Calu3 (cell line): ENCODE results near the gene FAM209B. TPM values are rescaled to one million over a fixed set of nuclear protein-coding genes. Genes with fewer than 3 reads are reported as not detected.
"Not testable (repeated sequence)": the region's sequence is repeated elsewhere in the genome, so short reads cannot be mapped to it uniquely, and the experiment has no call there.

Experiments used
- BruUV-seq: library from RNA; stranded (reverse); fragments of 400-500 nt; replicated peaks from 2 replicates; lab custom pipeline; 2021; lab: Mats Ljungman, UMichigan
- CTCF ChIA-PET: fragments of 300-600 bp; sonication (Branson Sonifier 250); formaldehyde crosslinking; loops from one replicate; lab custom pipeline; 2022; ENCODE audit warnings: antibody characterized with exemption; lab: Charles Lee
- DNase-seq: peaks from one replicate; pipeline ENCODE4 v3.0.0; 2022
- H3K27ac Mint-ChIP-seq: one replicate; pipeline ENCODE4 v1.8.0; 2022; ENCODE audit warnings: mixed read lengths; ENCODE audit not compliant: unreplicated experiment
- H3K27me3 Mint-ChIP-seq: one replicate; pipeline ENCODE4 v1.8.0; 2022; ENCODE audit warnings: mixed read lengths; ENCODE audit not compliant: unreplicated experiment
- H3K36me3 Mint-ChIP-seq: one replicate; pipeline ENCODE4 v1.8.0; 2022; ENCODE audit warnings: mild to moderate bottlenecking, moderate library complexity, mixed read lengths; ENCODE audit not compliant: insufficient read depth, unreplicated experiment
- H3K4me1 Mint-ChIP-seq: one replicate; pipeline ENCODE4 v1.8.0; 2022; ENCODE audit warnings: mild to moderate bottlenecking, low read depth, mixed read lengths; ENCODE audit not compliant: unreplicated experiment
- H3K4me3 Mint-ChIP-seq: one replicate; pipeline ENCODE4 v1.8.0; 2022; ENCODE audit warnings: mild to moderate bottlenecking, low read depth, moderate library complexity, mixed read lengths; ENCODE audit not compliant: unreplicated experiment
- H3K9me3 Mint-ChIP-seq: one replicate; pipeline ENCODE4 v1.8.0; 2022; ENCODE audit warnings: low read depth, mixed read lengths; ENCODE audit not compliant: unreplicated experiment
- CTCF ChIP-seq: fragments of 200-600 bp; IDR thresholded peaks from one replicate; pipeline ENCODE4 v1.8.0; 2022; ENCODE audit warnings: antibody characterized with exemption; ENCODE audit not compliant: unreplicated experiment
- intact Hi-C: fragments of 100-400 bp; cut with micrococcal nuclease; formaldehyde crosslinking; loops from one replicate; pipeline ENCODE4 v1.10.0; 2022; ENCODE audit not compliant: unreplicated experiment
- total RNA-seq: library from RNA; stranded (reverse); gene quantifications from 2 replicates; pipeline ENCODE4 v1.2.3, GENCODE V29; 2022

Gene FAM209B
- total RNA-seq, 1 experiment from 2014 or later, result not detected

- Mint-ChIP-seq H3K27me3 (no peaks in the 10 kb centered on the region), H3K9me3 (no peaks in the 10 kb centered on the region), H3K4me3 (no peak overlapping the region), H3K27ac (no peak overlapping the region), H3K36me3 (no peaks in the 10 kb centered on the region), H3K4me1 (no peaks in the 10 kb centered on the region)
- no peak for DNase-seq
- no peak for TF ChIP-seq CTCF
- no TSS peak for BruUV-seq
- CTCF ChIA-PET, result no interaction called here
- intact Hi-C loops, result no loop called here
These were observed 14.9 kb upstream of the FAM209B start for GRCh38 chr20:56518126-56518525.

- no peaks in the 10 kb centered on the region for H3K27me3 Mint-ChIP-seq
- H3K27ac Mint-ChIP-seq, result no peak overlapping the region
- no peaks in the 10 kb centered on the region for H3K4me1 Mint-ChIP-seq
- BruUV-seq, result no TSS peak
- CTCF ChIA-PET, result no interaction called here
- H3K9me3 Mint-ChIP-seq, result no peaks in the 10 kb centered on the region
- no peak for DNase-seq
- TF ChIP-seq CTCF, result no peak
- H3K4me3 Mint-ChIP-seq, result no peak overlapping the region
- intact Hi-C loops, result no loop called here
- no peaks in the 10 kb centered on the region for H3K36me3 Mint-ChIP-seq
These were observed 14.2 kb upstream of the FAM209B start for GRCh38 chr20:56518721-56519398.

- no peak for TF ChIP-seq CTCF
- CTCF ChIA-PET, result interaction anchor here (0.6 kb wide), 1 partner anchor 43 kb away, joined by 6 read pairs; no protein-coding TSS in a partner anchor
- H3K4me3 Mint-ChIP-seq, result no peak overlapping the region
- H3K27me3 Mint-ChIP-seq, result no peaks in the 10 kb centered on the region
- no TSS peak for BruUV-seq
- no peak overlapping the region for H3K27ac Mint-ChIP-seq
- no peaks in the 10 kb centered on the region for H3K36me3 Mint-ChIP-seq
- H3K9me3 Mint-ChIP-seq, result no peaks in the 10 kb centered on the region
- no peak for DNase-seq
- intact Hi-C loops, result no loop called here
- H3K4me1 Mint-ChIP-seq, result no peaks in the 10 kb centered on the region
These were observed 13.5 kb upstream of the FAM209B start for GRCh38 chr20:56519551-56519950.

GRCh38 chr20:56520180-56520579 is 12.9 kb upstream of the FAM209B start:
- no TSS peak for BruUV-seq
- H3K36me3 Mint-ChIP-seq, result no peaks in the 10 kb centered on the region

GRCh38 chr20:56520746-56521354 is 12.2 kb upstream of the FAM209B start:
- H3K9me3 Mint-ChIP-seq, BruUV-seq, DNase-seq, H3K27ac Mint-ChIP-seq, H3K4me3 Mint-ChIP-seq, H3K4me1 Mint-ChIP-seq, intact Hi-C loops, H3K27me3 Mint-ChIP-seq, H3K36me3 Mint-ChIP-seq: not testable (repeated sequence)
- CTCF ChIA-PET, result interaction anchor here (0.6 to 1.1 kb wide), 2 partner anchors 10 to 1876 kb away, joined by 3 to 4 read pairs; no protein-coding TSS in a partner anchor

More at GRCh38 chr20:56520180-56520579, 12.9 kb upstream of the FAM209B start:
- no peaks in the 10 kb centered on the region for H3K9me3 Mint-ChIP-seq
- CTCF ChIA-PET, result interaction anchor here (0.6 to 1.1 kb wide), 2 partner anchors 11 to 1877 kb away, joined by 3 to 4 read pairs; no protein-coding TSS in a partner anchor
- no peak overlapping the region for H3K4me3 Mint-ChIP-seq
- intact Hi-C loops, result no loop called here
- H3K27me3 Mint-ChIP-seq, result no peaks in the 10 kb centered on the region
- DNase-seq, result no peak
- no peak overlapping the region for H3K27ac Mint-ChIP-seq
- no peaks in the 10 kb centered on the region for H3K4me1 Mint-ChIP-seq
- no peak for TF ChIP-seq CTCF
